ENCODE results near the gene CTIF. TPM values are rescaled to one million over a fixed set of nuclear protein-coding genes. Genes with fewer than 3 reads are reported as not detected.
A peak's percentile ranks its signal among the peaks of the same experiment; 100 is the strongest.

CTIF gene
- total and polyA plus RNA-seq, 12 donors, result 20.5 to 159 (median 57.0) TPM

- intact Hi-C loops (cut with DNase I), result loop anchor here (10.0 kb wide), 3 partner anchors 107 to 243 kb away; no protein-coding TSS in a partner anchor
- TF ChIP-seq POLR2A (IDR thresholded peaks at IDR 0.05), result no peak
- TF ChIP-seq CTCF (IDR thresholded peaks at IDR 0.05), result no peak
- Histone ChIP-seq H3K36me3 (replicated peaks in 1 of 2) (no peaks in the 10 kb centered on the region), H3K27me3 (no peaks in the 10 kb centered on the region), H3K4me1 (replicated peaks in 1 of 2) (peaks cover 7 to 60% of the 10 kb centered on the region in 2 donors), H3K4me3 (peak overlapping the region in 1 of 4 donors; percentile 17), H3K9me3 (replicated peaks in 1 of 3) (no peaks in the 10 kb centered on the region), H3K27ac (peak overlapping the region; percentile 57 to 89 (median 65))
- WGBS, 4 donors, result 65 to 84% (median 70%) methylated on average over 2 of the region's 2 CpGs
- no peak for DNase-seq
Observed at GRCh38 chr18:48781988-48782363, 243.1 kb downstream of the CTIF start.

- Histone ChIP-seq H3K4me3 (no peak overlapping the region), H3K4me1 (replicated peaks in 1 of 2) (peaks cover 7 to 63% of the 10 kb centered on the region in 2 donors), H3K27me3 (no peaks in the 10 kb centered on the region), H3K27ac (peak overlapping the region in 4 of 5 donors; percentile 57 to 89 (median 70)), H3K9me3 (replicated peaks in 1 of 3) (no peaks in the 10 kb centered on the region), H3K36me3 (replicated peaks in 1 of 2) (no peaks in the 10 kb centered on the region)
- WGBS, 4 donors, result 74 to 84% (median 81%) methylated on average over 5 to 11 of the region's 11 CpGs
- intact Hi-C loops (cut with DNase I), result loop anchor here (10.0 kb wide), 3 partner anchors 108 to 242 kb away; no protein-coding TSS in a partner anchor
- DNase-seq, result no peak
- no peak for TF ChIP-seq POLR2A (IDR thresholded peaks at IDR 0.05)
- no peak for TF ChIP-seq CTCF (IDR thresholded peaks at IDR 0.05)
Observed at GRCh38 chr18:48782381-48782861, 243.6 kb downstream of the CTIF start.

GRCh38 chr18:48783616-48784520, 245.0 kb downstream of the CTIF start:
- no peak for TF ChIP-seq POLR2A (IDR thresholded peaks at IDR 0.05)
- TF ChIP-seq CTCF (IDR thresholded peaks at IDR 0.05), result no peak
- Histone ChIP-seq H3K4me3 (no peak overlapping the region), H3K9me3 (replicated peaks in 1 of 3) (no peaks in the 10 kb centered on the region), H3K27ac (peak overlapping the region in 1 of 5 donors; percentile 40), H3K4me1 (replicated peaks in 1 of 2) (peaks cover 7 to 49% of the 10 kb centered on the region in 2 donors), H3K36me3 (replicated peaks in 1 of 2) (no peaks in the 10 kb centered on the region), H3K27me3 (no peaks in the 10 kb centered on the region)
- intact Hi-C loops (cut with DNase I), result loop anchor here (10.0 kb wide), 3 partner anchors 109 to 241 kb away; no protein-coding TSS in a partner anchor
- WGBS, 4 donors, result 89 to 92% (median 91%) methylated on average over 21 to 24 of the region's 24 CpGs
- DNase-seq, result no peak

GRCh38 chr18:48784656-48785055, 245.8 kb downstream of the CTIF start:
- 73 to 83% (median 78%) methylated on average over 5 of the region's 5 CpGs for WGBS, 4 donors
- H3K36me3 ChIP-seq (replicated peaks in 1 of 2), result no peaks in the 10 kb centered on the region
- H3K4me3 ChIP-seq, result no peak overlapping the region
- no peaks in the 10 kb centered on the region for H3K27me3 ChIP-seq
- intact Hi-C loops (cut with DNase I), result loop anchor here (10.0 kb wide), 3 partner anchors 110 to 240 kb away; no protein-coding TSS in a partner anchor
- H3K4me1 ChIP-seq (replicated peaks in 1 of 2), result peaks cover 7 to 46% of the 10 kb centered on the region in 2 donors
- no peak for DNase-seq
- H3K9me3 ChIP-seq (replicated peaks in 1 of 3), result no peaks in the 10 kb centered on the region
- TF ChIP-seq POLR2A (IDR thresholded peaks at IDR 0.05) (no peak), CTCF (IDR thresholded peaks at IDR 0.05) (no peak)
- peak overlapping the region in 1 of 5 donors; percentile 20 for H3K27ac ChIP-seq
